ENCODE data around the gene RDX.

RDX gene

GRCh38 chr11:110296226-110297075 is at the start of gene RDX:
RDX (minus strand) TSS chr11:110296614; CDS start chr11:110279692, 16,922 bp downstream.
- Histone ChIP-seq H3K27ac (ENCODE audit: low read length) (peak within 1 kb of the TSS; percentile 79), H3K9me3 (ENCODE audit: control insufficient read depth in 1 of 2, low read length in 2 of 2) (no peaks in the 10 kb centered on the region), H3K4me1 (ENCODE audit: control insufficient read depth in 1 of 2, insufficient read depth in 2 of 2, low read length in 2 of 2) (peaks cover 0 to 23% of the 10 kb centered on the region in 2 donors), H3K27me3 (ENCODE audit: low read depth, low read length) (no peaks in the 10 kb centered on the region), H3K36me3 (ENCODE audit: control insufficient read depth in 1 of 2, insufficient read depth in 2 of 2, low read length in 2 of 2) (no peaks in the 10 kb centered on the region), H3K4me3 (ENCODE audit: low read depth in 1 of 2, low read length in 2 of 2) (peak within 1 kb of the TSS; percentile 78 to 89)

- Histone ChIP-seq H3K4me1 (ENCODE audit: control insufficient read depth in 1 of 2, insufficient read depth in 2 of 2, low read length in 2 of 2) (no peaks in the 10 kb centered on the region), H3K27ac (ENCODE audit: low read length) (no peak overlapping the region), H3K36me3 (ENCODE audit: control insufficient read depth in 1 of 2, insufficient read depth in 2 of 2, low read length in 2 of 2) (no peaks in the 10 kb centered on the region), H3K9me3 (ENCODE audit: control insufficient read depth in 1 of 2, low read length in 2 of 2) (no peaks in the 10 kb centered on the region), H3K27me3 (ENCODE audit: low read depth, low read length) (no peaks in the 10 kb centered on the region), H3K4me3 (ENCODE audit: low read depth in 1 of 2, low read length in 2 of 2) (no peak overlapping the region)
Observed at GRCh38 chr11:110345743-110346142, 49.3 kb upstream of the RDX start.

GRCh38 chr11:110340436-110340835 is 44.0 kb upstream of the RDX start:
- Histone ChIP-seq H3K36me3 (ENCODE audit: control insufficient read depth in 1 of 2, insufficient read depth in 2 of 2, low read length in 2 of 2) (no peaks in the 10 kb centered on the region), H3K27me3 (ENCODE audit: low read depth, low read length) (no peaks in the 10 kb centered on the region), H3K27ac (ENCODE audit: low read length) (no peak overlapping the region), H3K4me3 (ENCODE audit: low read depth in 1 of 2, low read length in 2 of 2) (no peak overlapping the region), H3K9me3 (ENCODE audit: control insufficient read depth in 1 of 2, low read length in 2 of 2) (no peaks in the 10 kb centered on the region), H3K4me1 (ENCODE audit: control insufficient read depth in 1 of 2, insufficient read depth in 2 of 2, low read length in 2 of 2) (no peaks in the 10 kb centered on the region)

- Histone ChIP-seq H3K4me1 (ENCODE audit: control insufficient read depth in 1 of 2, insufficient read depth in 2 of 2, low read length in 2 of 2) (no peaks in the 10 kb centered on the region), H3K4me3 (ENCODE audit: low read depth in 1 of 2, low read length in 2 of 2) (no peak overlapping the region), H3K9me3 (ENCODE audit: control insufficient read depth in 1 of 2, low read length in 2 of 2) (no peaks in the 10 kb centered on the region), H3K27me3 (ENCODE audit: low read depth, low read length) (no peaks in the 10 kb centered on the region), H3K27ac (ENCODE audit: low read length) (no peak overlapping the region), H3K36me3 (ENCODE audit: control insufficient read depth in 1 of 2, insufficient read depth in 2 of 2, low read length in 2 of 2) (no peaks in the 10 kb centered on the region)
Observed at GRCh38 chr11:110339456-110340250, 43.2 kb upstream of the RDX start.

GRCh38 chr11:110338684-110339083 is 42.3 kb upstream of the RDX start:
- Histone ChIP-seq H3K36me3 (ENCODE audit: control insufficient read depth in 1 of 2, insufficient read depth in 2 of 2, low read length in 2 of 2) (no peaks in the 10 kb centered on the region), H3K27me3 (ENCODE audit: low read depth, low read length) (no peaks in the 10 kb centered on the region), H3K4me1 (ENCODE audit: control insufficient read depth in 1 of 2, insufficient read depth in 2 of 2, low read length in 2 of 2) (no peaks in the 10 kb centered on the region), H3K4me3 (ENCODE audit: low read depth in 1 of 2, low read length in 2 of 2) (no peak overlapping the region), H3K27ac (ENCODE audit: low read length) (no peak overlapping the region), H3K9me3 (ENCODE audit: control insufficient read depth in 1 of 2, low read length in 2 of 2) (no peaks in the 10 kb centered on the region)

GRCh38 chr11:110337570-110338193 is 41.3 kb upstream of the RDX start:
- H3K27ac ChIP-seq (ENCODE audit: low read length): no peak overlapping the region

GRCh38 chr11:110336054-110336453 is 39.6 kb upstream of the RDX start:
- no peak overlapping the region for H3K4me3 ChIP-seq (ENCODE audit: low read depth in 1 of 2, low read length in 2 of 2)
- H3K27ac ChIP-seq (ENCODE audit: low read length): no peak overlapping the region
- H3K36me3 ChIP-seq (ENCODE audit: control insufficient read depth in 1 of 2, insufficient read depth in 2 of 2, low read length in 2 of 2): no peaks in the 10 kb centered on the region
- H3K27me3 ChIP-seq (ENCODE audit: low read depth, low read length): no peaks in the 10 kb centered on the region
- no peaks in the 10 kb centered on the region for H3K9me3 ChIP-seq (ENCODE audit: control insufficient read depth in 1 of 2, low read length in 2 of 2)
- H3K4me1 ChIP-seq (ENCODE audit: control insufficient read depth in 1 of 2, insufficient read depth in 2 of 2, low read length in 2 of 2): no peaks in the 10 kb centered on the region

More at GRCh38 chr11:110337570-110338193, 41.3 kb upstream of the RDX start:
- Histone ChIP-seq H3K4me3 (ENCODE audit: low read depth in 1 of 2, low read length in 2 of 2) (no peak overlapping the region), H3K4me1 (ENCODE audit: control insufficient read depth in 1 of 2, insufficient read depth in 2 of 2, low read length in 2 of 2) (no peaks in the 10 kb centered on the region), H3K9me3 (ENCODE audit: control insufficient read depth in 1 of 2, low read length in 2 of 2) (no peaks in the 10 kb centered on the region), H3K27me3 (ENCODE audit: low read depth, low read length) (no peaks in the 10 kb centered on the region), H3K36me3 (ENCODE audit: control insufficient read depth in 1 of 2, insufficient read depth in 2 of 2, low read length in 2 of 2) (no peaks in the 10 kb centered on the region)

GRCh38 chr11:110335358-110335757 is 38.9 kb upstream of the RDX start:
- Histone ChIP-seq H3K36me3 (ENCODE audit: control insufficient read depth in 1 of 2, insufficient read depth in 2 of 2, low read length in 2 of 2) (no peaks in the 10 kb centered on the region), H3K9me3 (ENCODE audit: control insufficient read depth in 1 of 2, low read length in 2 of 2) (peaks cover 0 to 2% of the 10 kb centered on the region in 2 donors), H3K27me3 (ENCODE audit: low read depth, low read length) (no peaks in the 10 kb centered on the region), H3K4me1 (ENCODE audit: control insufficient read depth in 1 of 2, insufficient read depth in 2 of 2, low read length in 2 of 2) (no peaks in the 10 kb centered on the region), H3K27ac (ENCODE audit: low read length) (no peak overlapping the region), H3K4me3 (ENCODE audit: low read depth in 1 of 2, low read length in 2 of 2) (no peak overlapping the region)

- Histone ChIP-seq H3K9me3 (ENCODE audit: control insufficient read depth in 1 of 2, low read length in 2 of 2) (peaks cover 0 to 5% of the 10 kb centered on the region in 2 donors), H3K4me1 (ENCODE audit: control insufficient read depth in 1 of 2, insufficient read depth in 2 of 2, low read length in 2 of 2) (no peaks in the 10 kb centered on the region), H3K27me3 (ENCODE audit: low read depth, low read length) (no peaks in the 10 kb centered on the region), H3K4me3 (ENCODE audit: low read depth in 1 of 2, low read length in 2 of 2) (no peak overlapping the region), H3K27ac (ENCODE audit: low read length) (no peak overlapping the region), H3K36me3 (ENCODE audit: control insufficient read depth in 1 of 2, insufficient read depth in 2 of 2, low read length in 2 of 2) (no peaks in the 10 kb centered on the region)
Observed at GRCh38 chr11:110331626-110332025, 35.2 kb upstream of the RDX start.

GRCh38 chr11:110329445-110329844 is 33.0 kb upstream of the RDX start:
- Histone ChIP-seq H3K36me3 (ENCODE audit: control insufficient read depth in 1 of 2, insufficient read depth in 2 of 2, low read length in 2 of 2) (no peaks in the 10 kb centered on the region), H3K27ac (ENCODE audit: low read length) (no peak overlapping the region), H3K27me3 (ENCODE audit: low read depth, low read length) (no peaks in the 10 kb centered on the region), H3K9me3 (ENCODE audit: control insufficient read depth in 1 of 2, low read length in 2 of 2) (peaks cover 0 to 5% of the 10 kb centered on the region in 2 donors), H3K4me1 (ENCODE audit: control insufficient read depth in 1 of 2, insufficient read depth in 2 of 2, low read length in 2 of 2) (no peaks in the 10 kb centered on the region), H3K4me3 (ENCODE audit: low read depth in 1 of 2, low read length in 2 of 2) (no peak overlapping the region)

- Histone ChIP-seq H3K27ac (ENCODE audit: low read length) (no peak overlapping the region), H3K4me1 (ENCODE audit: control insufficient read depth in 1 of 2, insufficient read depth in 2 of 2, low read length in 2 of 2) (no peaks in the 10 kb centered on the region), H3K4me3 (ENCODE audit: low read depth in 1 of 2, low read length in 2 of 2) (no peak overlapping the region), H3K9me3 (ENCODE audit: control insufficient read depth in 1 of 2, low read length in 2 of 2) (peaks cover 0 to 5% of the 10 kb centered on the region in 2 donors), H3K36me3 (ENCODE audit: control insufficient read depth in 1 of 2, insufficient read depth in 2 of 2, low read length in 2 of 2) (no peaks in the 10 kb centered on the region), H3K27me3 (ENCODE audit: low read depth, low read length) (no peaks in the 10 kb centered on the region)
Observed at GRCh38 chr11:110327508-110327907, 31.1 kb upstream of the RDX start.

Data from muscle layer of duodenum (tissue), 2 donors.